GM12801 (cell line): ENCODE data around the gene PPP1R8.

Experiments used
- TF ChIP-seq, protein P1 (sequence below): IDR thresholded peaks from one replicate; pipeline ENCODE4 v1.5.1; 2011; ENCODE audit warnings: control low read depth; ENCODE audit not compliant: insufficient read length; ENCODE audit errors: extremely low read depth

Gene PPP1R8

DNA sequence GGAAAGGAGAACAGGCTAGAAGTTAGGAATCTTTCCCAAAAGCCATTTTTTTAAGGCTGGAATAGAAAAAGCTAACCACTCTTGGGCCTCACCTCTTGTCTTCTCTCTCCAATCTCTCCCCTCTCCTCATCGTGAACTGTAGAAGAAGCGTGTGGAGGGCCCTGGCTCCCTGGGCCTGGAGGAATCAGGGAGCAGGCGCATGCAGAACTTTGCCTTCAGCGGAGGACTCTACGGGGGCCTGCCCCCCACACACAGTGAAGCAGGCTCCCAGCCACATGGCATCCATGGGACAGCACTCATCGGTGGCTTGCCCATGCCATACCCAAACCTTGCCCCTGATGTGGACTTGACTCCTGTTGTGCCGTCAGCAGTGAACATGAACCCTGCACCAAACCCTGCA lies 19.4 kb downstream of the PPP1R8 start:
- TF ChIP-seq, protein P1, sequence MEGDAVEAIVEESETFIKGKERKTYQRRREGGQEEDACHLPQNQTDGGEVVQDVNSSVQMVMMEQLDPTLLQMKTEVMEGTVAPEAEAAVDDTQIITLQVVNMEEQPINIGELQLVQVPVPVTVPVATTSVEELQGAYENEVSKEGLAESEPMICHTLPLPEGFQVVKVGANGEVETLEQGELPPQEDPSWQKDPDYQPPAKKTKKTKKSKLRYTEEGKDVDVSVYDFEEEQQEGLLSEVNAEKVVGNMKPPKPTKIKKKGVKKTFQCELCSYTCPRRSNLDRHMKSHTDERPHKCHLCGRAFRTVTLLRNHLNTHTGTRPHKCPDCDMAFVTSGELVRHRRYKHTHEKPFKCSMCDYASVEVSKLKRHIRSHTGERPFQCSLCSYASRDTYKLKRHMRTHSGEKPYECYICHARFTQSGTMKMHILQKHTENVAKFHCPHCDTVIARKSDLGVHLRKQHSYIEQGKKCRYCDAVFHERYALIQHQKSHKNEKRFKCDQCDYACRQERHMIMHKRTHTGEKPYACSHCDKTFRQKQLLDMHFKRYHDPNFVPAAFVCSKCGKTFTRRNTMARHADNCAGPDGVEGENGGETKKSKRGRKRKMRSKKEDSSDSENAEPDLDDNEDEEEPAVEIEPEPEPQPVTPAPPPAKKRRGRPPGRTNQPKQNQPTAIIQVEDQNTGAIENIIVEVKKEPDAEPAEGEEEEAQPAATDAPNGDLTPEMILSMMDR, result no peak

GRCh38 chr1:27855085-27855484 lies 24.5 kb downstream of the PPP1R8 start:
- TF ChIP-seq, protein P1, result no peak

- TF ChIP-seq, protein P1, result no peak
These were observed 26.2 kb downstream of the PPP1R8 start for GRCh38 chr1:27856561-27857343.

DNA sequence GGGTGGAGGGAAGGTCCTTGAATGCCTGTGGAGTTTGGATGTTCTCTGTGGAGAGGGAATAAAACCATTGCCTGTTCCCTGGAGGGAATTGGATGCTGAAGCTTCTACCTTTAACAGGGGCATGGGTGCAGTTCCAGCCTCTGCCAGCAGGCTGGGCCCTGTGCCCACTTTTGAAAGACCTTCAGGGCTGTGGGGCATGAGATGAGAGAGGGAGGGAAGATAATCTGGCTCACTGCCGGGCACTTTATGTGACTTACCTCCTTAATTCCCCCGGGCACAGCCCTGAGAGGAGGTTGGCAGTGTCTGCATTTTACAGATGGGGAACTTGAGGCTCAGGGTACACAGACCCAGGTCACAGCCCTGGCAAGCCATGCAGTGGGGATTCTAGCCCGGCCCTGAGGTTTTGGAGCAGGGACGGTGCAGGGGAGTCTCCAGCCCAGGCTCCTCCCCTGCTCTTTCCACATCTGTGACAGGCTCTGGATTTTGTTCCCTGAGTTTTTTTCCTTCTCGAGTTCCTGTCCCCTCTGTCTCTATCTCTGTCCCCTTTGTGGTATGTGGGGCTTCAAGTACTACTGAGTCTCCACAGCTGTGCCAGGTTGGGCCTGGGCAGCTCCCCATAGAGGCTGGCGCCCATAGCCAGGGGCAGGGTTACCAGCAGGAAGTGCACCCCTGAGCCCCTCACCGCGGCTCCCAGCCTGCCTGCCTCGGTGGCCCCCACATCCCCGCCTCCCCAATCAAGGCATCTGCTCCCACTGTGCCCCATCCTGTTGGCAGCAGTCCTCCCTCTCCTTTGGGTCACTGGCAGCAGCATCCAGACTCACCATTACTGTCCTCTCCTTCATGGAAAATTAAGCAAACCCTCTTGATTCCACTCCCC lies 27.7 kb downstream of the PPP1R8 start:
- TF ChIP-seq, protein P1, result peak; percentile 96

- TF ChIP-seq, protein P1, result no peak
These were observed 28.5 kb downstream of the PPP1R8 start for GRCh38 chr1:27858949-27859576.

DNA sequence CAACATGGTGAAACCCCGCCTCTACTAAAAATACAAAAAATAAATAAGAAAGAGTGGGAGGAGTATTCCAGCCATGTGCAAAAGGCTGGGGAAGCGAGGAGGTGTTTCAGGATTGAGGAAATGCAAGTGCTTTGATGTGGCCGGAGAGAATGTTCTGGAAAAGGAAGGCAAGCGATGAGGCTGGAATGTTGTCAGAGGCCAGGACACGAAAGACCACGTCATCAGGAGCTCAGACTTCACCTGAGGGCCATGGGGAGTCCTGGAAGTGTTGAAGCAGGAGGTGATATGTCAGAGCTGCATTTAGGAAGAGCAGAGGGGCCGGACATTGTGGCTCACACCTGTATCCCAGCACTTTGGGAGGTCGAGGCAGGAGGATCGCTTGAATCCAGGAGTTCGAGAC lies 30.9 kb downstream of the PPP1R8 start:
- TF ChIP-seq, protein P1, result no peak

GRCh38 chr1:27862004-27862403 lies 31.4 kb downstream of the PPP1R8 start:
- TF ChIP-seq, protein P1, result no peak
